HG02973 (cell line): ENCODE data around the gene STAB2.
"Not testable (repeated sequence)": the region's sequence is repeated elsewhere in the genome, so short reads cannot be mapped to it uniquely, and the experiment has no call there.

ENCODE experiments used
- ATAC-seq: cut with Tn5 transposase; IDR thresholded peaks from one replicate; pipeline ENCODE4 v1.9.1; 2021; ENCODE audit warnings: moderate library complexity; ENCODE audit not compliant: unreplicated experiment

STAB2 gene

DNA sequence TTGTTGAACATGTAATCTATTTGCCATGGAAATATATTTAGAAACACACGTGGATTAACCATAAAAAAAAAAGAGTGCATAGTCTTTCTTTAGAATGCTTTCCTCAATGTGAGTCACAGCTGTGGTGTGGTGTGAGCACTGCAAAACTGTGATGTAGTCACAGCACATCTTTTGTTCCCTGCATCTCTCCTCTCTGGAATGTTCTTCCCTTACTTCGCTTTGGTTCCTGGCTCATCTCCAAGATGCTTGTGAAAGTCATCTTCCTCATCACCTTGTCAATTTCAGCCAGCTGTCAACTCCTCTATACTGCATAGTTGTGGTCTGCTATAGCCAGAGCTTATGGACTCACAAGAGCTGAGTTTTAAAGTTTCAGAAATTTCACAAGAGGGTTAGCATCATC is 60.2 kb downstream of the STAB2 start:
- ATAC-seq: no peak

DNA sequence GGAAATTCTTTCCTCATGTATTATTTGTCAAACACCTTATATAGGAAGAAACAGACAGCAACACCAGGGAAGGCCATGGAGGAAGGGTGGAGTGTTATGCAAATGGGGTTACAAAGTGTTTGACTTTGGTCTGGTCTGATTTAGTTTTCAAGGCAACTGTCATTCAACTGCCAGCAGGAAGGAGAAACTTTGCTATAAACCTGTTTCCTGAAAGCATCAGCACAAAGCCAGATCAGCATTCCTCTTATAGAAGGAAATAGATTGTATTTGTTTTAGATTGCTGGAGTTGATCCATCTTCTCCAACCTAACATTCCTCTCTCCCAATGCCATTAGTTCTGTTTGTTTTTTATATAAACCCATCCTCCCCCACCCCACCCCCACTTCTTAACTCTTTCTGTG is 65.7 kb downstream of the STAB2 start:
- ATAC-seq: no peak

DNA sequence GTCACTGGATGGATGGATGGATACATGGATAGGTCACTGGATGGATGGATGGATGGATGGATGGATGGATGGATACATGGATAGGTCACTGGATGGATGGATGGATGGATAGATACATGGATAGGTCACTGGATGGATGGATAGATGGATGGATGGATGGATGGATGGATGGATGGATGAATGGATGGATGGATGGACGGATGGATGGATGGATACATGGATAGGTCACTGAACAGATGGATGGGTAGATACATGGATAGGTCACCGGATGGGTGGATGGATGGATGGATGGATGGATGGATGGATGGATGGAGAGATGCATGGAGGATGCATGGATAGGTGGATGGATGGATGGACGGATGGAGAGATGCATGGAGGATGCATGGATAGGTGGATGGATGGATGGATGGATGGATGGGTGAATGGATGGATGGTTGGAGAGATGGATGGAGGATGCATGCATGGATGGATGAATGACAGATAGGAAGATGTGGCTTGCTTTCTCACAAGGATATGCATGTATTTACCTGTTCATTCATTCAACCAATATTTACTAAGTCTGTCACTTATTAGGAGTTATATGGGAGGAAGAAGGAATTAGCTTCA is 66.6 kb downstream of the STAB2 start:
- ATAC-seq: not testable (repeated sequence)

- no peak for ATAC-seq
Measured at GRCh38 chr12:103654816-103655215, 67.7 kb downstream of the STAB2 start.

GRCh38 chr12:103656291-103656690 is 69.2 kb downstream of the STAB2 start:
- ATAC-seq: no peak

- ATAC-seq: no peak
Measured at GRCh38 chr12:103657331-103657730, 70.3 kb downstream of the STAB2 start.

- ATAC-seq: no peak
Measured at GRCh38 chr12:103664626-103665025, 77.6 kb downstream of the STAB2 start.

DNA sequence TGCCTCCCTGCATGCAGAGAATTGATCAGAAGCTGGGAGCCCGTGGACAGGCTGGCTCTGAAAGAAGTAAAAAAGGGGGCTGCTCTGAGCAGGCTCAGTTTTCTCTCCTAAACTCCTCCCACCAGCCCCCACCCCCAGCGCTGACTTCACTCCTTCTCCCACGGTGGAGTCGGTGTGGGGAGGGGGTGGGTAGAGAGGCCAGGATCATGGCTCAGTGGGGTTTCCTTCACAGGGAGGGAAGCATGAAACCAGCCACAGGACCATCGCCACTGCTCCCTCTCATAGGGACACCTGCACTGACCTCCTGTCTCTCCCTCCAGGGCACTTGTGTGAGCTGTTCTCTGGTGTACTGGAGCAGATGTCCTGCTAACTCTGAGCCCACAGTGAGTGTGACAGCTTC is 78.9 kb downstream of the STAB2 start:
- ATAC-seq: no peak

GRCh38 chr12:103667125-103667524 is 80.1 kb downstream of the STAB2 start:
- ATAC-seq: no peak

DNA sequence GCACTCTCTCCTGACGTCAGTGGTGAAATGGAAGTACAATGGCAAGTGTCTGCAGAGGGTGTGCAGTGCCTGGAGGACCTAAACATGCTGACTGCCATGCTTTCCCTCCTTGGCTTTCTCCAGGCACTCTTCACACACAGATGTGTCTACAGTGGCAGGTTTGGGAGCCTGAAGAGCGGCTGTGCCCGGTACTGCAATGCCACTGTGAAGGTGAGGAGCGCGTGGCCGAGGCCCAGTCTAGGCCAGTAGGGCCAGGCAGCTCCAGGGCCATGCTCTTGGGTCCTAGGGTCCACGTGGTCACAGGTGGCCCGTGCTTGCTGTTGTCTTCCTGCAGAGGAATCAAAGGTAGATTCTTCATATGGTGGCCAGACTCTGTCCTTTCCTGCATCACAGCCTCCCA is 81.4 kb downstream of the STAB2 start:
- ATAC-seq: no peak

- no peak for ATAC-seq
Measured at GRCh38 chr12:103671367-103671766, 84.3 kb downstream of the STAB2 start.

DNA sequence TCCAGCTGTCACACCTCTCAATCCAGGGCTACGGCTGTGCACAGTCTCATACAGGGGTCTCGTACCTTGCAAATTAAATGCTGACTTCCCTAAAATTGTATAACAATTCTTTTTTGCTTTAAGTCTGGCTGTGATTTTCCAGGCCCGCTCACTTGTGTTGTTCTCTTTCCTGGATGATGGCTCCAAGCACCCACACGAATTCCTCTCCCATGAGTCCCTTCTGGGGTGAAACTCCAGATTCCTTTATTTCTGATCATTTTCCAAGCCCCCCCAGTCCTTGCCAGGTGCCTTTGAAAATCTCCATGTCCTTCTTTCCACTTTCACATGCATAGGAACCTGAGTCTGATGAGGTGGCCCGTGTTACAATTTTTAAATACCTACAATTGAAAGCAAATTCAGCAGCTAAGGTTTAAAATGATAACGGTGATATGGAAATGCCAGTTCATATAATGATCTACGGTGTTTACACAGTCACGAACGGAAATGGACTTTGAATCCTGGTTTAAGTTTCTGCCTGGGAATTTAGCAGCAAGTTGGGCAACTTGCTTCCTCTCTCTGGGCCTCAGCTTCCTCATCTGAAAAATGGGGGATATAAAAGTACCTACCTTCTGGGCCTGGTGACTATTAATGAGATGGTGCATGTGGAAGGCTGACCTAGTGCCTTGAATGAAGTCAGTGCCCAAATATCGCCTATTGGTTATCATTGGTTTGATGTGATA is 85.5 kb downstream of the STAB2 start:
- ATAC-seq: no peak

- no peak for ATAC-seq
Measured at GRCh38 chr12:103673487-103673886, 86.4 kb downstream of the STAB2 start.

GRCh38 chr12:103673891-103674375 is 86.9 kb downstream of the STAB2 start:
- ATAC-seq: no peak

GRCh38 chr12:103676893-103677292 is 89.8 kb downstream of the STAB2 start:
- no peak for ATAC-seq

- no peak for ATAC-seq
Measured at GRCh38 chr12:103677341-103677740, 90.3 kb downstream of the STAB2 start.

DNA sequence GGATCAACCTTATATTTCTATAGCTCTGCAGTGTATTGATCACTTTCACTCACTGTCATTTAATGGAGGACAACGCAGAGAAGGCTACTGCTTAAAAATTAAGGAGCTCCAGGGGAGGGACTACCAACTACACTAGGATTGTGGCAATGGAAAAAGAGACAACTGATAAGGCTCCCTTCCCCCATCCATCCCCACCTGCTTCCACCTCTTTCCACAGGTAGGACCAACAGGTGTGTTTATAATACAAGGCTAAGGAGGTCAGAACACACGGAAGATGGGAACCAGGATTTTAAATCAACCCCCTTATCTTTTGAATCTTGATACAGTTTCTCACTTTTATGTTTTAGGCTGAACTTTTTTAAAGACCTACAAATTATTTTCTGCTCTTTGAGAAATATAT is 90.8 kb downstream of the STAB2 start:
- ATAC-seq: no peak

GRCh38 chr12:103679421-103680170 is 92.5 kb downstream of the STAB2 start:
- no peak for ATAC-seq

DNA sequence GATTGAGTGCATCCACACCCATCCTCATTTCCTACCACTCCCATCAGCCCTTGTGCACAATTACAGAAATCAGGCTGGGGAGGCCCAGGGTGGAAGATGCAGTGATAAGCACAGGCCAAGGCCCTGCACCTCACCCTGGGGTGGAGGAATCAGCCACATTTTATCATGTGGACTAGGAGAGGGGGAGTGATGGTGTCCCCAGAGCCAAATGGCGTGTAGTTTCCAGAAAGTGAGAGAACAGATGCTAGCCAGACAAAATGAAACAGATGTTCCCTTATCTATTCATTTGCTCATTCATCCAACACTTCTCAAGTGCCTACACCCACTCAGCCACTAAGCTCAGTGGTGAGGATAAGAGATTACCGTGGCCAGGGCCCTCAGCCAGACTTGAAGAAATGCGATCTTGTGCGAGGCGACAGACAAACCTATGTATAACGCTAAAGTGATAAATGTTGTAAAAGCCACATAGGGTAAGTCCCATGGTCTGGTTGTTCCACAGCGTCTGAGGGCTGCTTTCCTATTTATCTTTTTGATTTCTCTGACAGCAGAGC is 93.6 kb downstream of the STAB2 start:
- no peak for ATAC-seq

GRCh38 chr12:103686026-103686425 is 99.0 kb downstream of the STAB2 start:
- no peak for ATAC-seq

DNA sequence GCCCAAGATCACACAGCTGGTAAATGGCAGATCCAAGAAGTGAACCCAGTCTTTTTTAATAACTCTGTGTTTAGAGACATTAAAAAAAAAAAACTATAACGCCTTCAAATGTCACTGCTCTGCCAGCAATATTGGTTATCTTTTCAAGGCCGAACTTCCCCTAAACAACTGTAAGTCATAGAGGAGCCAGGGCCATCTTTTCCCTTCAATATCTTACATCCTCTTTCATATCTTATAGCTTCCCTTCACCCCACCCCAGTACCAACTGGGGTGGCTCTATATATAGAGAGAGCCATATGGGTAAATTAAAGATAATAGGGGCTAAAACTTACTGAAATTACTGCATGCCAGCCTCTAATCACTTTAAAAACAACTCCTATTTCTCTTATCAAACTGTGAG is 100.2 kb downstream of the STAB2 start:
- ATAC-seq: no peak
